ENCODE data around the gene ERBB2. TPM values are rescaled to one million over a fixed set of nuclear protein-coding genes. Genes with fewer than 3 reads are reported as not detected.

The ERBB2 gene
- total RNA-seq, 1 donor from 2014 or later: 84.4 TPM

DNA sequence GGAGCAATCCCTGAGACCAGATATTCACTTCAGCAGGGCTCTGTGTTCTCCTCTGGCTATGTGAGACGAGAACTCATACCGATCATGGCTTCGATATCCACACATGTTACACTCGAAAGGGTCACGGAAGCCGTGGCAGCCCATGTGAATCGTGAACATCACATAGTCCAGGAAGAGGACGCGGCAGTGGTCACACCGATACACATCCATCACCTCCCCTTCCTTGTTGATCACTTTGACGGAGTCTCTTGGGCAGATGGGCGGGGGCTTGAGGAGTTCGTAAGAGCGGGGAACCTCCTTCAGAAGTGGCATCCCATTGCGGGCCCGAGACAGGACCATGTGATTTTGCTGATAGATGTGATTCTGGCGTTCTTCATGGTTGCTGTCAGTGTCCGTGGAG is 65.9 kb downstream of the ERBB2 start:
- DNase-seq (ENCODE audit: low spot score): no peak
- intact Hi-C loops (cut with DNase I): no loop called here

DNA sequence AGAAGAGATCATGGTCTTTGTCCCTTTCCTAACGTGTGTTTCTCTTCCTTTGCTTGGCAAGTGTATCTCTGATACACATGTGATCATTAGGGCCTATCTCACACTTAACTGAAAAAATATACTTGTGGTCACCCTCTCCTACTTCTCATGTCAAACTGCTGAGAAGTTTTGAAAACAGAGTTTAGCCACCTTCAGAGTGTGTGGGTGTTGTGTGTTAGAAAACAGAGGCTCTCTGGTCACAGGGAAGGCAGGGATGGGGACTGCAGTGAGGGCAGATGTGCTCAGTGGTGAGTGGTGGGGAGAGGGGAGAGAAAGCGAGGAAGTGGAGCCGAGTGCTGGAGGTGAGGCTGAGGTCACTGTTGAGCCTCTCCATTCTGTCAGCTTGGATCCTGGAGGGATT is 67.3 kb downstream of the ERBB2 start:
- intact Hi-C loops (cut with DNase I): no loop called here

DNA sequence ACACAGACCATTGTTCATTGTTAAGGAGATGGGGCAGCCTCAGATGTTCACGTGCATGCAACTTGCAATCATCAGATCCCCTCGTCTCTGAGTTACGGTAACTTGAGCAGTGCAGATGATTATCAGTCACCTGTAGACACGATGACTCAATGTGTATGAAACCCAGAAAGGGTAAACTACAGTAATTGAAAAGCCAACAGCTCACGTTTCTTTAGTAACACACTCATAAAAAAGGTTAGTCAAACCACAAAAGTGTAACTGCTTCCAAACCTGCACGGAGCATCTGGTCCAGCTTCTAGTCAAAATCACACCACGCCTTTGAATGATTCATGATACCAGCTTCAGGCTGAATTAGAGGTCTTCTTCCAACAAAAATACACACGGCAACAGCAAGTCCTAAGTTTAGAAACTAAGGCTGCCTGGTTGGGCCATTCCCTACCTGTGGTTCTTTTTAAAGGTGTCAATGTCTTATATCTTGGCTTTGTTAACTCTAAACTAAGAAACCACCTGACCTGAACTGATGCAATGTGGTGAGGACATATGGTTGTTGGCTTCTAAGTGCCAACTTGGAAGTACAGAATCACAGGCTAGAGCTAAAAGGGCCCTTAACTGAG is 70.2 kb downstream of the ERBB2 start:
- intact Hi-C loops (cut with DNase I): no loop called here
- DNase-seq (ENCODE audit: low spot score): no peak

More for the DNA sequence above, 67.3 kb downstream of the ERBB2 start:
- no peak for DNase-seq (ENCODE audit: low spot score)

DNA sequence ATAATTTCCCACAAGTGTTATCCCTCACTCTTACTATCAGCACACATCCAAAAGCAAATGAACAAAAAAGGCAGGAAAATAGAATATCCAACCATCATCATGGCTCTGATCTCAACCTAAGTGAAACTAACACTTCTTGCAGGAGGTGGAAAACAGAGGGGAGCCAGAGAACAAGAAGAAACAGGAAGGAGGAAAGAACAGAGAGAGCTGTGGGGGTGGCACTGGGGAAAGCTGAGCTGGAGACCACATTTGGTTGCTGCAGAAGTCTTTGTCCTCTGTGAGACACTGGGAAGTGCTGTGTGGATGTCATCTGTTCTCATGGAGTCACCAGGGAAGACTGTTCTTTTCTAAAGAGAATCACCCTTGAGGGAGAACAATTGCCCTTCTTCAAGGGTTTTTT is 72.6 kb downstream of the ERBB2 start:
- intact Hi-C loops (cut with DNase I): no loop called here
- DNase-seq (ENCODE audit: low spot score): no peak

DNA sequence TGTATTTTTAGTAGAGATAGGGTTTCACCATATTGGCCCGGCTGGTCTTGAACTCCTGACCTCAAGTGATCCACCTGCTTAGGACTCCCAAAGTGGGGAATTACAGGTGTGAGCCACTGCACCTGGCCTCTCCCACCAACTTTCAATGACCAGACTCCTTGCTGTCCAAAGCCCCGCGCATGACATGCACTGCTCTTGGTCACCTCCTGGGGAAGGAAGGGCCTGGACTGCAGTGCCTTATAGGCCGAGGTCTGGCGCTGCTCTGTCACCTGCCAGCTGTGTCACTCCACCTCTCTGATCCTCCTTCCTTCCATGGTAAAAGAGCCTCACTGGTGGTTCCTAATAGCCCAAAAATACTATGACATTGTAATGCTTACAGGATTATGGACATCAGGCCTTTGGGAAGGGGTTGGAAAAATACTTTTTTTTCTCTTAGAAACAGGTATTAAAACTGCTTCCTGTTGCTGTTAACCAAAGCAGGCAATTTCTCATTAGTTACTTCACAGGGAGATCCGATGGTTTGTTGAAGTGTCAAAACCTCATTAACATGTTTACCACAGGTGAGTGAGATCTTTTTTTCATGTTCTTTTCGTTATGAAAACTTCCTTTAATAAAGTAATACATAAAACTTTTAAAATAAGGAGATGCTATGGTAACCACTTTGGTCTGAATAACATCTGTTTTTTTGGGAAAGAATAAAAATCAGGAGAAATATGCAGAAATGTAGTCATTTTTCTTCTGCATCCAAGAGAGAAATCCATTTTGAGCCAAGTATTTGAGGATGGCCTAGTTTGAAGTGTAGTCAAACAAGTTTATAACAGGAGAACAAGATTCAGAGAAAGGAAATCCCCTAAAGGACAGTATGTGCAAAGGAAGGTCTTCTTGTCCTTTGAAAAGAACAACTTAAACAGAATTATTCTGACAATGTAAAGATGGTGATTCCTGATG is 73.4 kb downstream of the ERBB2 start:
- intact Hi-C loops (cut with DNase I): no loop called here
- no peak for DNase-seq (ENCODE audit: low spot score)

DNA sequence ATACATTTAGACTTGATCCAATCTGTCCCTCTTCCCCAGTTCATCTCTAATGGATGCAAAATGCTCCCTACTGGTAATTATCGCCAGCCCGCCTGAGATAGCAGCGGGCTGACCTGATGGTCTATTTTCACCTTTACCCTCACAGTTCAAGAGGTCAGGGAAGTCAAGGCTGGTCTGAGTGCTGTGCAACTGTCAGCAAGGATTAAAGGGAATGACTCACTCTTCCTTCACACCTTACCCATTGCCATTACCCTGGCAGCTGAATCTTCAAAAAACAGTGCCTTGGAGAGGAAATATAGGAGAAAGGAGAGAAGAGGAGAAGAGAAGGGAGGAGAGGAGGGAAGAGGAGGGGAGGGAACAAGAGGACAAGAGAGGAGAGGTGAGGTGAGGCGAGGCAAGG is 74.2 kb downstream of the ERBB2 start:
- intact Hi-C loops (cut with DNase I): no loop called here
- DNase-seq (ENCODE audit: low spot score): no peak

DNA sequence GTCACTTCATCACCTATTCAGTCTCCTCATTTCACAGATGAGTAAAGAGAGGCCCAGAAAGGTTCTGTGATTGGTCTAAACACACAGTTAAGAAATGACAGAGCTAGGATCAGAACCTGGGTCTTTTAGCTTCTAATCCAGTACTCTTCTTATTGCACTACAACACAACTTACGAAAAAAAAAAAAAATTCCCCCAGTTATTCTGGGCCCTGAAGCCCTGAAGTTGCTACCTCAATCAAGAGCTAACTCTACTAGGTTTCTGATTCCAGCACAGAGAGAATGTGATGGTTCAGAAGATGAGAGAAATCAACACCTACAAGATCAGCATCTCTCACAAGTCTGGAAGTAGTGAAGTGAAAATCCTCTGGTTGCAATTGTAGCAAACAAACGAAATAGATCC is 75.2 kb downstream of the ERBB2 start:
- intact Hi-C loops (cut with DNase I): no loop called here
- DNase-seq (ENCODE audit: low spot score): no peak

DNA sequence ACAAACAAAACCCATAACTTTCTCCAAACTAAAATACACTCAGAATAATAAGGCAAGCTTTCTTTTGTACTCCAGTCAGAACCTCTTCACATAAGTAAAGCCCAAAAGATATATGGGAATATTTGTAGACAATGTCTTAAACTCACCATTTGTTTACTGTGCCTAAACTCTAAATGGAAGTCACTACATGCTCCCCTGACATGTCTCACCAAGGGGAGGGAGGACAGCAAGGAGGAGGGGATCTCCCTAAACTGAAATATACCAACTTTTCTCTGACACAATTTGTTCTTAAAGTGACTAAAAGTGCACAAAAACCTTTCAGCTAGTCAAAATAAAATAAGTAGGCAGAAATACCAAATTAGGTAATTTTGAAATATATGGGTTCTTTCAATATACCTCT is 76.4 kb downstream of the ERBB2 start:
- no peak for DNase-seq (ENCODE audit: low spot score)
- intact Hi-C loops (cut with DNase I): no loop called here

DNA sequence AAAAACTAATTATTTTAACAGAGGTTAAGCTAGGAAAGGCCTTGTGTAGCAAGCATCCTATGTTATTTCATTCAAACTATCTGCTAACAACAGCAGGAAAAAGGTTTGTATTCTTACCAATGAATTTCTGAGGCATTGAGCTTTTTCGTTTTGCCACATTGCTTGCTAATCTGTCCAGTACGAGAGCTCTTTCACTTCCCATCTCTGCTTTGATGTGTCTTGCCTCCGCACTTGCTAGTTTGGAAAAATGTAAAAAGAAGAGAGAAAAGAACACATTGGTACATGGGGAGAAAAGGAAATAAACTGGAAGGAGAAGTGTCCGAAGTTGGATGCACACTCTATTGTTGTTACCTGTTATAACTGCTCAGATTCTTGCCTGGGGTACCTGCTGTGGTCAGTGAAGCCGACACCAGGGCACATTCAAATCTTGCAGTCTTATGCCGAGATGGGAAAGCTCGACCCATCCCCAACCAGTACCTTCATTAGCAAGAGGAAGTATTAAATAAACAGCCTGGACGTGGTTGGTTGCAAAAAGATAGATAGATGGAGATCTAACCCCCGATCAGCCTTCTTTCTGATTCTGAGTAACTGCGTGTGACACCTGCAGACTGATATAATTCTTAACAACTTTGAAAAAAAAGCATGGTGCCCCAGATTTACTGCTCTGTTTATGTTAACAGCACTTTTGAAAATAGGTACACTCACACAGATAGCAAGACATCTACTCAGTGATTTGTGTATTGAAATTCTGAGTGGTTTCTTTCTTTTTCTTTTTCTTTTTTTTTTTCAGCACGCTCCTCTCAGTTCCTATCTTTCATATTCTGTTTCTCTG is 77.9 kb downstream of the ERBB2 start:
- no peak for DNase-seq (ENCODE audit: low spot score)
- intact Hi-C loops (cut with DNase I): no loop called here

Small RNA genes within 50 kb of the gene (microRNA-seq; reads per million reads assigned to microRNA genes)
- gene MIR4728: not detected

Other genes starting within 250 kb of the ERBB2 start
- 24.2 TPM for gene MED1, start 248.8 kb upstream of the ERBB2 start, total RNA-seq
- gene CDK12, start 238.6 kb upstream of the ERBB2 start, total RNA-seq: 29.1 TPM
- gene NEUROD2, start 92.1 kb upstream of the ERBB2 start, total RNA-seq: 0.08 TPM
- gene PPP1R1B, start 73.1 kb upstream of the ERBB2 start, total RNA-seq: 1.2 TPM
- 21.9 TPM for gene STARD3, start 62.9 kb upstream of the ERBB2 start, total RNA-seq
- 4,725 TPM for gene TCAP, start 34.7 kb upstream of the ERBB2 start, total RNA-seq
- 10.9 TPM for gene PNMT, start 31.6 kb upstream of the ERBB2 start, total RNA-seq
- gene PGAP3, start 12.0 kb upstream of the ERBB2 start, total RNA-seq: 15.3 TPM
- 48.5 TPM for gene MIEN1, start 30.5 kb downstream of the ERBB2 start, total RNA-seq
- 0.65 TPM for gene GRB7, start 37.9 kb downstream of the ERBB2 start, total RNA-seq
- gene IKZF3, start 164.2 kb downstream of the ERBB2 start, total RNA-seq: 0.51 TPM
- not detected for gene ZPBP2, start 168.1 kb downstream of the ERBB2 start, total RNA-seq
- 7.8 TPM for gene GSDMB, start 218.6 kb downstream of the ERBB2 start, total RNA-seq
- gene ORMDL3, start 227.5 kb downstream of the ERBB2 start, total RNA-seq: 104 TPM
- gene LRRC3C, start 227.7 kb downstream of the ERBB2 start, total RNA-seq: not detected